H1 (cell line): ENCODE results near the gene NXNL2. TPM values are rescaled to one million over a fixed set of nuclear protein-coding genes. Genes with fewer than 3 reads are reported as not detected.

Experiments used
- CTCF ChIA-PET: fragments of 300-600 bp; sonication (Branson Sonifier 250); formaldehyde crosslinking; loops from one replicate; lab custom pipeline; 2021; ENCODE audit not compliant: partially characterized antibody; lab: Charles Lee
- POLR2A ChIA-PET: fragments of 300-600 bp; sonication (Branson Sonifier 250); formaldehyde crosslinking; loops from one replicate; lab custom pipeline; 2021; ENCODE audit warnings: inconsistent platforms; ENCODE audit not compliant: partially characterized antibody; lab: Charles Lee
- DNase-seq, 2 experiments: peaks; one replicate each; pipeline versions ENCODE4 v3.0.0 to v3.0.0-alpha.2; 2010 to 2022; ENCODE audit warnings: low spot score in 2 of 2, low read depth in 1 of 2, mixed read lengths in 1 of 2
- FAIRE-seq: peaks from 2 replicates; lab custom pipeline; 2011; peaks lifted over from hg19 to GRCh38; lab: Jason Lieb, UNC
- H2AFZ ChIP-seq: 2 replicates; pipeline ENCODE4 v1.8.1; 2012; ENCODE audit warnings: low read length, inconsistent platforms
- H2AK5ac ChIP-seq: 2 replicates; pipeline ENCODE4 v1.6.1; 2013; ENCODE audit warnings: low read depth, low read length
- H2BK120ac ChIP-seq: replicated peaks from 2 replicates; pipeline ENCODE3; 2013; ENCODE audit warnings: low read depth, low read length, inconsistent platforms
- H2BK12ac ChIP-seq: 2 replicates; pipeline ENCODE4 v1.6.1; 2013; ENCODE audit warnings: low read depth, low read length
- H2BK15ac ChIP-seq: 2 replicates; pipeline ENCODE4 v1.6.1; 2013; ENCODE audit warnings: low read length
- H2BK20ac ChIP-seq: 2 replicates; pipeline ENCODE4 v1.6.1; 2013; ENCODE audit warnings: low read length
- H2BK5ac ChIP-seq: 2 replicates; pipeline ENCODE4 v1.6.1; 2013; ENCODE audit warnings: low read depth, low read length
- H3K14ac ChIP-seq: 2 replicates; pipeline ENCODE4 v1.6.1; 2013; ENCODE audit warnings: inconsistent platforms; ENCODE audit not compliant: insufficient read length
- H3K18ac ChIP-seq: 2 replicates; pipeline ENCODE4 v1.6.1; 2013; ENCODE audit warnings: low read length; ENCODE audit errors: extremely low read depth
- H3K23ac ChIP-seq: 2 replicates; pipeline ENCODE4 v1.6.1; 2013; ENCODE audit warnings: inconsistent platforms; ENCODE audit not compliant: insufficient read length
- H3K23me2 ChIP-seq: 2 replicates; pipeline ENCODE4 v1.6.1; 2013; ENCODE audit warnings: low read depth, low read length
- H3K27ac ChIP-seq: 2 replicates; pipeline ENCODE4 v1.6.1; 2011; ENCODE audit warnings: low read depth, low read length, inconsistent platforms
- H3K27me3 ChIP-seq, 4 experiments: replicated peaks in 1 of 4; 1 replicate in 1 of 4; 2 replicates in 3 of 4; pipeline versions ENCODE4 v1.6.1 to v1.8.1; 2011 to 2013; ENCODE audit warnings: low read length in 3 of 4, mild to moderate bottlenecking in 3 of 4, inconsistent platforms in 2 of 4, mixed read lengths in 2 of 4, moderate library complexity in 1 of 4; ENCODE audit not compliant: control insufficient read depth in 3 of 4, insufficient read depth in 3 of 4; ENCODE audit errors: extremely low read depth in 1 of 4
- H3K36me3 ChIP-seq, 4 experiments: 2 replicates each; pipeline versions ENCODE4 v1.6.1 to v1.8.1; 2011 to 2013; ENCODE audit warnings: mild to moderate bottlenecking in 4 of 4, low read length in 3 of 4, moderate library complexity in 2 of 4, control low read depth in 1 of 4, inconsistent platforms in 1 of 4; ENCODE audit not compliant: insufficient read depth in 4 of 4, control insufficient read depth in 2 of 4
- H3K4ac ChIP-seq: replicated peaks from 2 replicates; pipeline ENCODE3; 2013; ENCODE audit warnings: low read length, low read depth, mixed read lengths, inconsistent platforms; ENCODE audit not compliant: insufficient read length
- H3K4me1 ChIP-seq, 4 experiments: replicated peaks in 1 of 4; 1 replicate in 1 of 4; 2 replicates in 3 of 4; pipeline versions ENCODE4 v1.6.1 to v1.8.1; 2011 to 2013; ENCODE audit warnings: low read length in 3 of 4, inconsistent platforms in 2 of 4, mixed read lengths in 1 of 4; ENCODE audit not compliant: insufficient read depth in 4 of 4, control insufficient read depth in 3 of 4
- H3K4me2 ChIP-seq, 2 experiments: 2 replicates each; pipeline versions ENCODE4 v1.6.1 to v1.8.1; 2011 to 2013; ENCODE audit warnings: low read depth in 2 of 2, low read length in 2 of 2, control low read depth in 1 of 2, inconsistent platforms in 1 of 2, mild to moderate bottlenecking in 1 of 2; ENCODE audit not compliant: insufficient read depth in 1 of 2
- H3K4me3 ChIP-seq, 4 experiments: fragments of 200-600, 300-600 bp in 1 of 4; sonication (generic), shearing (Covaris generic), sonication (Bioruptor Twin) in 1 of 4; 2 replicates each; pipeline versions ENCODE4 v1.5.1 to v1.8.1; 2011 to 2016; ENCODE audit warnings: low read length in 4 of 4, low read depth in 3 of 4, control low read depth in 2 of 4, inconsistent platforms in 2 of 4, mild to moderate bottlenecking in 2 of 4, mixed read lengths in 1 of 4, moderate library complexity in 1 of 4; ENCODE audit not compliant: insufficient read depth in 2 of 4; ENCODE audit errors: extremely low read depth in 1 of 4
- H3K56ac ChIP-seq: replicated peaks from 2 replicates; pipeline ENCODE3; 2013; ENCODE audit warnings: low read depth, mild to moderate bottlenecking, mixed read lengths, low read length, inconsistent platforms; ENCODE audit not compliant: insufficient read length
- H3K79me1 ChIP-seq: 2 replicates; pipeline ENCODE4 v1.6.1; 2013; ENCODE audit warnings: low read depth, low read length, control low read depth
- H3K79me2 ChIP-seq, 2 experiments: 2 replicates each; pipeline versions ENCODE4 v1.6.1 to v1.8.1; 2012 to 2013; ENCODE audit warnings: low read length in 2 of 2, mild to moderate bottlenecking in 2 of 2, inconsistent platforms in 1 of 2; ENCODE audit not compliant: insufficient read depth in 2 of 2, control insufficient read depth in 1 of 2
- H3K9ac ChIP-seq, 4 experiments: replicated peaks in 1 of 4; 1 replicate in 1 of 4; 2 replicates in 3 of 4; pipeline versions ENCODE4 v1.6.1 to v1.8.1; 2011 to 2013; ENCODE audit warnings: low read depth in 3 of 4, low read length in 3 of 4, control low read depth in 2 of 4, mild to moderate bottlenecking in 2 of 4, moderate library complexity in 2 of 4, inconsistent platforms in 1 of 4; ENCODE audit errors: extremely low read depth in 1 of 4
- H3K9me3 ChIP-seq, 2 experiments: 2 replicates each; pipeline versions ENCODE4 v1.6.1 to v1.8.1; 2012 to 2013; ENCODE audit warnings: mild to moderate bottlenecking in 2 of 2, moderate library complexity in 2 of 2, control low read depth in 1 of 2, inconsistent platforms in 1 of 2, low read depth in 1 of 2, low read length in 1 of 2, mixed read lengths in 1 of 2; ENCODE audit not compliant: insufficient read depth in 2 of 2
- H4K20me1 ChIP-seq, 2 experiments: replicated peaks in 1 of 2; 2 replicates each; pipeline versions ENCODE3 to v1.8.1; 2011 to 2013; ENCODE audit warnings: inconsistent platforms in 2 of 2, low read length in 2 of 2, mild to moderate bottlenecking in 1 of 2; ENCODE audit not compliant: insufficient read depth in 2 of 2, control insufficient read depth in 1 of 2
- H4K5ac ChIP-seq: 2 replicates; pipeline ENCODE4 v1.6.1; 2013; ENCODE audit warnings: low read length, low read depth, mixed read lengths, inconsistent platforms; ENCODE audit not compliant: insufficient read length
- H4K8ac ChIP-seq: 2 replicates; pipeline ENCODE4 v1.8.0; 2013; ENCODE audit warnings: mild to moderate bottlenecking, moderate library complexity, low read length, inconsistent platforms; ENCODE audit not compliant: insufficient read depth; ENCODE audit errors: extremely low read depth
- H4K91ac ChIP-seq: replicated peaks from 2 replicates; pipeline ENCODE3; 2013; ENCODE audit warnings: low read length, mixed read lengths, inconsistent platforms; ENCODE audit not compliant: insufficient read length
- CREB1 ChIP-seq: IDR thresholded peaks from 2 replicates; pipeline ENCODE4 v1.6.1; 2012; ENCODE audit warnings: inconsistent platforms
- GTF2F1 ChIP-seq: IDR thresholded peaks from 2 replicates; pipeline ENCODE4 v1.6.1; 2012; ENCODE audit warnings: low read depth, low read length, improper control_type of control experiment, borderline replicate concordance
- JUN ChIP-seq: IDR thresholded peaks from 2 replicates; pipeline ENCODE4 v1.6.1; 2011; ENCODE audit warnings: low read depth, mild to moderate bottlenecking, improper control_type of control experiment, low read length
- JUND ChIP-seq: IDR thresholded peaks from 2 replicates; pipeline ENCODE4 v1.6.1; 2011; ENCODE audit warnings: mild to moderate bottlenecking, improper control_type of control experiment, low read length
- KDM1A ChIP-seq: fragments of 200-600, 300-600 bp; sonication (generic); IDR thresholded peaks from 2 replicates; pipeline ENCODE4 v1.7.1; 2016; ENCODE audit warnings: mild to moderate bottlenecking, low read length, borderline replicate concordance
- POLR2A ChIP-seq, 2 experiments: IDR thresholded peaks; 1 replicate in 1 of 2; 2 replicates in 1 of 2; pipeline ENCODE4 v1.6.1; 2011; ENCODE audit warnings: low read depth in 2 of 2, low read length in 2 of 2, mild to moderate bottlenecking in 2 of 2; ENCODE audit errors: control extremely low read depth in 1 of 2
- RBBP5 ChIP-seq: IDR thresholded peaks from 2 replicates; pipeline ENCODE4 v1.7.1; 2012; ENCODE audit warnings: low read depth, mild to moderate bottlenecking, inconsistent platforms, low read length, moderate library complexity, borderline replicate concordance
- RXRA ChIP-seq: IDR thresholded peaks from 2 replicates; pipeline ENCODE4 v1.6.1; 2011; ENCODE audit warnings: low read depth, mild to moderate bottlenecking, low read length, moderate library complexity; ENCODE audit not compliant: insufficient read depth
- TAF1 ChIP-seq: IDR thresholded peaks from 2 replicates; pipeline ENCODE4 v1.6.1; 2011; ENCODE audit warnings: mild to moderate bottlenecking, low read depth, low read length
- TCF12 ChIP-seq: IDR thresholded peaks from 2 replicates; pipeline ENCODE4 v1.6.1; 2011; ENCODE audit warnings: low read depth, mild to moderate bottlenecking, low read length
- ZNF274 ChIP-seq: IDR thresholded peaks from 2 replicates; pipeline ENCODE4 v1.7.0; 2012; ENCODE audit warnings: low read length, borderline replicate concordance; ENCODE audit errors: extremely low read depth
- WGBS, 2 experiments: shearing (Covaris generic) in 1 of 2; methylation state at CpG; one replicate each; pipeline versions ENCODE4 v1.1.6 to v1.1.7; 2013 to 2015; ENCODE audit warnings: low lambda C conversion rate in 2 of 2, mixed read lengths in 2 of 2, inconsistent platforms in 1 of 2, low coverage in 1 of 2, missing lambda C conversion rate in 1 of 2; ENCODE audit not compliant: insufficient replicate concordance in 2 of 2, insufficient coverage in 1 of 2, insufficient read length in 1 of 2; ENCODE audit errors: extremely low coverage in 1 of 2, missing lambda C conversion rate in 1 of 2; 5-methylcytosine and 5-hydroxymethylcytosine counted together
- polyA plus RNA-seq, 7 experiments: library from polyadenylated mRNA; depleted of rRNA in 3 of 7; stranded (reverse) in 5 of 7; unstranded in 2 of 7; fragments of >200 nt in 5 of 7; fragments of 200-250 nt in 2 of 7; gene quantifications; 1 replicate in 5 of 7; 2 replicates in 1 of 7; 4 replicates in 1 of 7; pipeline versions ENCODE4 v1.2.1 to v1.2.3, GENCODE V29; 2011 to 2013; ENCODE audit warnings: missing spikeins in 2 of 7, mixed read lengths in 2 of 7
- total RNA-seq: library from RNA; stranded (reverse); fragmentation: NEBNext Ultra II Directional; extraction: Animal tissue kit (Norgen Biotek cat#: 25700); gene quantifications from 2 replicates; pipeline ENCODE4 v1.2.1, GENCODE V29; 2021
- TF ChIP-seq, protein P1 (sequence below): IDR thresholded peaks from 2 replicates; pipeline ENCODE4 v1.6.1; 2011; ENCODE audit warnings: low read depth, mild to moderate bottlenecking, low read length; ENCODE audit not compliant: insufficient read depth
- TF ChIP-seq, protein P2 (sequence below), 3 experiments: IDR thresholded peaks; 1 replicate in 2 of 3; 2 replicates in 1 of 3; pipeline versions ENCODE4 v1.5.1 to v1.6.1; 2011; ENCODE audit warnings: low read length in 3 of 3, mild to moderate bottlenecking in 3 of 3, inconsistent platforms in 2 of 3, low read depth in 1 of 3, moderate library complexity in 1 of 3; ENCODE audit not compliant: insufficient read depth in 1 of 3; ENCODE audit errors: control extremely low read depth in 1 of 3

Gene NXNL2
- total and polyA plus RNA-seq, 2 of the 8 experiments (the other 6 are each of a cell fraction or from before 2014, with no cell fraction given): 1.9 to 2.6 TPM

DNA sequence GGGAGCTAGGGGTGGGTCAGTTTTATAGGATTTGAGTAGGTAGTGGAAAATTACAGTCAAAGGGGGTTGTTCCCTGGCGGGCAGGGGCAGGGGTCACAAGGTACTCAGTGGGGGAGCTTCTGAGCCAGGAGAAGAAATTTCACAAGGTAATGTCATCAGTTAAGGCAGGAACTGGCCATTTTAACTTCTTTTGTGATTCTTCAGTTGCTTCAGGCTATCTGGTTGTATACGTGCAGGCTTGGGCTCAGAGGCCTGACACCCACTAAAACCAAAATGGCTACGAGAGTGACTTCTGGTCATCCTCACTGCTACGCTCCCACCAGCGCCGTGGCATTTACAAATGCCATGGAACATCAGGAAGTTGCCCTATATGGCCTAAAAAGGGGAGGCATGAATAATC is 20.7 kb upstream of the NXNL2 start:
- Histone ChIP-seq H3K9me3 (peaks cover 3 to 6% of the 10 kb centered on the region in 2 experiments; a peak in 2 of 4 replicates), H3K36me3 (no peaks in the 10 kb centered on the region), H3K14ac (no peak overlapping the region), H3K4me1 (peaks cover 0 to 4% (median 0%) of the 10 kb centered on the region in 4 experiments; a peak in 2 of 7 replicates), H2AK5ac (no peak overlapping the region), H3K4me3 (no peak overlapping the region), H3K79me2 (no peaks in the 10 kb centered on the region), H4K8ac (no peak overlapping the region), H3K4me2 (no peak overlapping the region), H4K91ac (no peak overlapping the region), H4K20me1 (no peaks in the 10 kb centered on the region), H3K23ac (no peak overlapping the region), H3K4ac (no peak overlapping the region), H2AFZ (no peak overlapping the region), H3K56ac (no peak overlapping the region), H3K18ac (no peak overlapping the region), H3K9ac (no peak overlapping the region), H3K23me2 (no peaks in the 10 kb centered on the region), H2BK15ac (no peak overlapping the region), H3K79me1 (no peaks in the 10 kb centered on the region), H3K27ac (no peak overlapping the region), H4K5ac (no peak overlapping the region), H2BK20ac (no peak overlapping the region), H2BK5ac (no peak overlapping the region), H2BK120ac (no peak overlapping the region), H2BK12ac (no peak overlapping the region), H3K27me3 (no peaks in the 10 kb centered on the region)
- WGBS, 2 experiments: 89% methylated on average over 6 of the region's 6 CpGs; no CpG with 5 or more reads in 1 of the 2 experiments
- FAIRE-seq (no peak), DNase-seq (no peak)
- CTCF ChIA-PET: no interaction called here
- POLR2A ChIA-PET: no interaction called here
- TF ChIP-seq, protein P1, sequence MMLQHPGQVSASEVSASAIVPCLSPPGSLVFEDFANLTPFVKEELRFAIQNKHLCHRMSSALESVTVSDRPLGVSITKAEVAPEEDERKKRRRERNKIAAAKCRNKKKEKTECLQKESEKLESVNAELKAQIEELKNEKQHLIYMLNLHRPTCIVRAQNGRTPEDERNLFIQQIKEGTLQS: no peak
- TF ChIP-seq JUND (no peak), TCF12 (no peak), JUN (no peak), GTF2F1 (no peak), TAF1 (no peak), RBBP5 (no peak), ZNF274 (no peak), RXRA (no peak), CREB1 (no peak), POLR2A (IDR thresholded peaks at IDR 0.05; ENCODE audit: control extremely low read depth in 1 of 2, low read depth in 2 of 2, low read length in 2 of 2) (no peak), KDM1A (no peak)
- TF ChIP-seq, protein P2, sequence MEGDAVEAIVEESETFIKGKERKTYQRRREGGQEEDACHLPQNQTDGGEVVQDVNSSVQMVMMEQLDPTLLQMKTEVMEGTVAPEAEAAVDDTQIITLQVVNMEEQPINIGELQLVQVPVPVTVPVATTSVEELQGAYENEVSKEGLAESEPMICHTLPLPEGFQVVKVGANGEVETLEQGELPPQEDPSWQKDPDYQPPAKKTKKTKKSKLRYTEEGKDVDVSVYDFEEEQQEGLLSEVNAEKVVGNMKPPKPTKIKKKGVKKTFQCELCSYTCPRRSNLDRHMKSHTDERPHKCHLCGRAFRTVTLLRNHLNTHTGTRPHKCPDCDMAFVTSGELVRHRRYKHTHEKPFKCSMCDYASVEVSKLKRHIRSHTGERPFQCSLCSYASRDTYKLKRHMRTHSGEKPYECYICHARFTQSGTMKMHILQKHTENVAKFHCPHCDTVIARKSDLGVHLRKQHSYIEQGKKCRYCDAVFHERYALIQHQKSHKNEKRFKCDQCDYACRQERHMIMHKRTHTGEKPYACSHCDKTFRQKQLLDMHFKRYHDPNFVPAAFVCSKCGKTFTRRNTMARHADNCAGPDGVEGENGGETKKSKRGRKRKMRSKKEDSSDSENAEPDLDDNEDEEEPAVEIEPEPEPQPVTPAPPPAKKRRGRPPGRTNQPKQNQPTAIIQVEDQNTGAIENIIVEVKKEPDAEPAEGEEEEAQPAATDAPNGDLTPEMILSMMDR (IDR thresholded peaks at IDR 0.05; ENCODE audit: control extremely low read depth in 1 of 3, insufficient read depth in 1 of 3, low read depth in 1 of 3, low read length in 3 of 3): no peak
